Neural progenitor cell (in vitro differentiated cells): ENCODE data around the gene CD300A. TPM values are rescaled to one million over a fixed set of nuclear protein-coding genes. Genes with fewer than 3 reads are reported as not detected.

Source experiments
- DNase-seq: peaks from one replicate; pipeline ENCODE4 v3.0.0-alpha.2; 2016; ENCODE audit warnings: low spot score
- H2AFZ ChIP-seq: fragments of 200-600 bp; sonication (generic); replicated peaks from 2 replicates; pipeline ENCODE4 v1.6.1; 2016; ENCODE audit warnings: antibody characterized with exemption
- H3F3A ChIP-seq: fragments of 200-600 bp; sonication (generic); 2 replicates; pipeline ENCODE4 v1.6.1; 2016; ENCODE audit warnings: antibody characterized with exemption, low read depth
- H3K27ac ChIP-seq: fragments of 200-600 bp; sonication (generic); 2 replicates; pipeline ENCODE4 v1.5.1; 2016; ENCODE audit warnings: mild to moderate bottlenecking
- H3K27me3 ChIP-seq: fragments of 200-600 bp; sonication (generic); 2 replicates; pipeline ENCODE4 v1.6.1; 2016; ENCODE audit warnings: mild to moderate bottlenecking, moderate library complexity
- H3K36me3 ChIP-seq: fragments of 200-600 bp; sonication (generic); 2 replicates; pipeline ENCODE4 v1.5.1; 2016
- H3K4me1 ChIP-seq: fragments of 200-600 bp; sonication (generic); 2 replicates; pipeline ENCODE4 v1.6.1; 2016; ENCODE audit warnings: mixed run types
- H3K4me2 ChIP-seq: fragments of 200-600 bp; sonication (generic); 2 replicates; pipeline ENCODE4 v1.6.1; 2016
- H3K4me3 ChIP-seq: fragments of 200-600 bp; sonication (generic); 2 replicates; pipeline ENCODE4 v1.5.1; 2016
- H3K79me2 ChIP-seq: fragments of 200-600 bp; sonication (generic); 2 replicates; pipeline ENCODE4 v1.6.1; 2016; ENCODE audit warnings: low read depth
- H3K9ac ChIP-seq: fragments of 200-600 bp; sonication (generic); 2 replicates; pipeline ENCODE4 v1.6.1; 2016
- H3K9me3 ChIP-seq: fragments of 200-600 bp; sonication (generic); 2 replicates; pipeline ENCODE4 v1.5.1; 2016; ENCODE audit warnings: low read depth
- H4K20me1 ChIP-seq: fragments of 200-600 bp; sonication (generic); 2 replicates; pipeline ENCODE4 v1.6.1; 2016; ENCODE audit warnings: low read depth
- H3K27ac Mint-ChIP-seq: 3 replicates; pipeline ENCODE4 v1.8.0; 2021; ENCODE audit warnings: mixed read lengths
- H3K27me3 Mint-ChIP-seq: 2 replicates; pipeline ENCODE4 v1.8.0; 2022; ENCODE audit warnings: low read depth, mild to moderate bottlenecking, inconsistent platforms, moderate library complexity, mixed read lengths; ENCODE audit not compliant: insufficient read depth
- H3K36me3 Mint-ChIP-seq: 3 replicates; pipeline ENCODE4 v1.8.0; 2021; ENCODE audit warnings: mixed read lengths
- H3K4me1 Mint-ChIP-seq: 3 replicates; pipeline ENCODE4 v1.8.0; 2021; ENCODE audit warnings: mixed read lengths
- H3K4me3 Mint-ChIP-seq: 3 replicates; pipeline ENCODE4 v1.8.0; 2021; ENCODE audit warnings: mild to moderate bottlenecking, moderate library complexity, mixed read lengths
- H3K9me3 Mint-ChIP-seq: 3 replicates; pipeline ENCODE4 v1.8.0; 2020; ENCODE audit warnings: mixed read lengths
- CTCF ChIP-seq: fragments of 200-600 bp; sonication (generic); IDR thresholded peaks from 2 replicates; pipeline ENCODE4 v1.5.1; 2017; ENCODE audit warnings: antibody characterized with exemption, mild to moderate bottlenecking
- EZH2 ChIP-seq: fragments of 200-600 bp; sonication (generic); IDR thresholded peaks from 2 replicates; pipeline ENCODE4 v1.6.1; 2017; ENCODE audit warnings: antibody characterized with exemption, mild to moderate bottlenecking, moderate library complexity
- EZH2phosphoT487 ChIP-seq: fragments of 200-600 bp; sonication (generic); IDR thresholded peaks from 2 replicates; pipeline ENCODE4 v1.6.1; 2017; ENCODE audit warnings: antibody characterized with exemption
- small RNA-seq: library from RNA; depleted of rRNA; stranded (forward); fragments of <200 nt; gene quantifications from one replicate; pipeline ENCODE3, GENCODE V24; 2015
- total RNA-seq: library from RNA; depleted of rRNA; stranded (reverse); fragments of >200 nt; gene quantifications from 2 replicates; pipeline ENCODE4 v1.2.3, GENCODE V29; 2015; ENCODE audit warnings: low replicate concordance

CD300A gene
- total RNA-seq, 1 donor from 2014 or later: not detected

GRCh38 chr17:74530831-74531150 is 64.4 kb downstream of the CD300A start:
- Histone ChIP-seq H4K20me1 (no peaks in the 10 kb centered on the region), H3F3A (no peaks in the 10 kb centered on the region), H3K27me3 (peaks cover 14% of the 10 kb centered on the region), H3K79me2 (no peaks in the 10 kb centered on the region), H3K9ac (no peak overlapping the region), H3K4me3 (no peak overlapping the region), H3K36me3 (no peaks in the 10 kb centered on the region), H3K27ac (no peak overlapping the region), H3K4me1 (no peaks in the 10 kb centered on the region), H2AFZ (no peak overlapping the region), H3K9me3 (no peaks in the 10 kb centered on the region), H3K4me2 (no peak overlapping the region)
- no peak overlapping the region for H3K27ac Mint-ChIP-seq
- no peaks in the 10 kb centered on the region for H3K36me3 Mint-ChIP-seq
- H3K9me3 Mint-ChIP-seq: peaks cover 6% of the 10 kb centered on the region
- H3K4me3 Mint-ChIP-seq: no peak overlapping the region
- TF ChIP-seq EZH2 (no peak), CTCF (no peak), EZH2phosphoT487 (no peak)
- DNase-seq: no peak
- H3K27me3 Mint-ChIP-seq: peaks cover 17% of the 10 kb centered on the region
- H3K4me1 Mint-ChIP-seq: no peaks in the 10 kb centered on the region

GRCh38 chr17:74531231-74531761 is 64.9 kb downstream of the CD300A start, which contains the start of gene CD300LB:
Gene CD300LB, minus strand, starts transcription at chr17:74531475. Its CDS starts 125 bp downstream, at chr17:74531350.
- Mint-ChIP-seq H3K27ac (no peak within 1 kb of the TSS), H3K9me3 (peaks cover 6% of the 10 kb centered on the region), H3K27me3 (peaks cover 14% of the 10 kb centered on the region), H3K36me3 (no peaks in the 10 kb centered on the region), H3K4me3 (no peak within 1 kb of the TSS), H3K4me1 (no peaks in the 10 kb centered on the region)
- H3K9me3 ChIP-seq: no peaks in the 10 kb centered on the region
- TF ChIP-seq EZH2phosphoT487 (no peak), CTCF (no peak), EZH2 (no peak)
- H3K4me3 ChIP-seq: no peak within 1 kb of the TSS
- no peak within 1 kb of the TSS for H3K27ac ChIP-seq
- DNase-seq: no peak
- H3K4me2 ChIP-seq: no peak within 1 kb of the TSS
- no peaks in the 10 kb centered on the region for H3K36me3 ChIP-seq
- no peak within 1 kb of the TSS for H2AFZ ChIP-seq
- no peaks in the 10 kb centered on the region for H3F3A ChIP-seq
- H3K79me2 ChIP-seq: no peaks in the 10 kb centered on the region
- no peaks in the 10 kb centered on the region for H3K4me1 ChIP-seq
- no peaks in the 10 kb centered on the region for H4K20me1 ChIP-seq
- peaks cover 17% of the 10 kb centered on the region for H3K27me3 ChIP-seq
- H3K9ac ChIP-seq: no peak within 1 kb of the TSS

GRCh38 chr17:74532115-74532514 is 65.7 kb downstream of the CD300A start:
- no peak for TF ChIP-seq CTCF
- no peak for TF ChIP-seq EZH2
- no peak for TF ChIP-seq EZH2phosphoT487
- no peaks in the 10 kb centered on the region for H3K9me3 ChIP-seq
- no peak overlapping the region for H3K4me3 ChIP-seq
- Mint-ChIP-seq H3K36me3 (no peaks in the 10 kb centered on the region), H3K4me1 (no peaks in the 10 kb centered on the region), H3K9me3 (peaks cover 6% of the 10 kb centered on the region), H3K4me3 (no peak overlapping the region), H3K27me3 (peaks cover 11% of the 10 kb centered on the region), H3K27ac (no peak overlapping the region)
- H3F3A ChIP-seq: no peaks in the 10 kb centered on the region
- DNase-seq: no peak
- H3K36me3 ChIP-seq: no peaks in the 10 kb centered on the region
- H3K4me1 ChIP-seq: no peaks in the 10 kb centered on the region
- H3K9ac ChIP-seq: no peak overlapping the region
- H3K79me2 ChIP-seq: no peaks in the 10 kb centered on the region
- H3K27me3 ChIP-seq: peaks cover 23% of the 10 kb centered on the region
- H3K4me2 ChIP-seq: no peak overlapping the region
- no peak overlapping the region for H2AFZ ChIP-seq
- H4K20me1 ChIP-seq: no peaks in the 10 kb centered on the region
- H3K27ac ChIP-seq: no peak overlapping the region

Small RNA genes within 50 kb of the gene (small RNA-seq; reads per million reads assigned to genes)
- not detected for gene RNA5SP448

Other genes with a start within 250 kb of the CD300A start
- not detected in 2 replicates for gene DNAI2, start 192.4 kb upstream of the CD300A start, total RNA-seq
- gene KIF19, start 140.4 kb upstream of the CD300A start, total RNA-seq: 0.15 and 0.62 TPM in 2 replicates
- gene BTBD17, start 104.8 kb upstream of the CD300A start, total RNA-seq: 10.8 and 36.8 TPM in 2 replicates
- 0.93 TPM in 1 of 2 replicates, not detected in the other for gene GPR142, start 99.1 kb upstream of the CD300A start, total RNA-seq
- gene GPRC5C, start 34.5 kb upstream of the CD300A start, total RNA-seq: 13.5 and 42.0 TPM in 2 replicates
- gene CD300LB, start 64.8 kb downstream of the CD300A start, total RNA-seq: not detected in 2 replicates
- gene CD300C, start 79.5 kb downstream of the CD300A start, total RNA-seq: not detected in 2 replicates
- not detected in 2 replicates for gene CD300H, start 100.9 kb downstream of the CD300A start, total RNA-seq
- not detected in 2 replicates for gene CD300LD, start 125.6 kb downstream of the CD300A start, total RNA-seq
- gene CD300E, start 157.1 kb downstream of the CD300A start, total RNA-seq: not detected in 2 replicates
- gene CD300LF, start 246.3 kb downstream of the CD300A start, total RNA-seq: not detected in 2 replicates